HCT116 (cell line): ENCODE results near the gene TNNI3. TPM values are rescaled to one million over a fixed set of nuclear protein-coding genes. Genes with fewer than 3 reads are reported as not detected.

Source experiments
- ATAC-seq: fragments of 200-7000 bp; cut with Tn5 transposase; 2 replicates; pipeline ENCODE4 v1.9.1; 2020; ENCODE audit warnings: mild to moderate bottlenecking, moderate library complexity
- BruUV-seq: library from RNA; stranded (reverse); fragments of 400-500 nt; replicated peaks from 2 replicates; lab custom pipeline; 2021; lab: Mats Ljungman, UMichigan
- CTCF ChIA-PET: fragments of 300-600 bp; sonication (Branson Sonifier 250); formaldehyde crosslinking; loops from one replicate; lab custom pipeline; 2021; ENCODE audit warnings: antibody characterized with exemption; lab: Charles Lee
- POLR2A ChIA-PET: fragments of 300-600, 350-600 bp; sonication (Branson Sonifier 250); formaldehyde crosslinking; loops from one replicate; lab custom pipeline; 2021; ENCODE audit warnings: antibody characterized with exemption; lab: Charles Lee
- RAD21 ChIA-PET, 2 experiments: fragments of 300-600 bp; sonication (Branson Sonifier 250); formaldehyde crosslinking; loops; one replicate each; lab custom pipeline; 2023; ENCODE audit warnings: low total read pairs in 2 of 2; ENCODE audit not compliant: uncharacterized antibody in 2 of 2, unreplicated experiment in 2 of 2, low non-redundant PET in 1 of 2; lab: Charles Lee
- DNase-seq: peaks from one replicate; pipeline ENCODE4 v3.0.0-alpha.2; 2010; ENCODE audit warnings: low read depth, low spot score
- H2AFZ ChIP-seq: fragments of 200-600 bp; shearing (Covaris generic), sonication (generic); 2 replicates; pipeline ENCODE4 v1.6.1; 2017; ENCODE audit warnings: low read depth, mixed run types, mixed read lengths, antibody characterized with exemption, low read length; ENCODE audit not compliant: poor library complexity, severe bottlenecking
- H3K27ac ChIP-seq: 2 replicates; pipeline ENCODE4 v1.5.1; 2012; ENCODE audit warnings: low read depth, low read length
- H3K27me3 ChIP-seq: fragments of 200-600 bp; sonication (generic); 2 replicates; pipeline ENCODE4 v1.6.1; 2016; ENCODE audit warnings: mixed run types, low read length, mixed read lengths; ENCODE audit not compliant: insufficient read depth
- H3K36me3 ChIP-seq, 2 experiments: fragments of 200-500 bp in 1 of 2; fragments of 200-600 bp in 1 of 2; sonication (Bioruptor generic) in 1 of 2; sonication (generic) in 1 of 2; 2 replicates each; pipeline versions ENCODE4 v1.5.1 to v1.6.1; 2014 to 2016; ENCODE audit warnings: low read length in 2 of 2, inconsistent platforms in 1 of 2, mixed read lengths in 1 of 2, mixed run types in 1 of 2; ENCODE audit not compliant: insufficient read depth in 2 of 2, control insufficient read depth in 1 of 2
- H3K4me1 ChIP-seq, 2 experiments: fragments of 200-600 bp in 1 of 2; sonication (generic) in 1 of 2; 2 replicates each; pipeline versions ENCODE4 v1.5.1 to v1.6.1; 2012 to 2017; ENCODE audit warnings: low read length in 2 of 2, inconsistent platforms in 1 of 2, mild to moderate bottlenecking in 1 of 2, mixed read lengths in 1 of 2, mixed run types in 1 of 2, moderate library complexity in 1 of 2; ENCODE audit not compliant: insufficient read depth in 2 of 2, control insufficient read depth in 1 of 2
- H3K4me2 ChIP-seq: fragments of 200-600 bp; sonication (generic); 2 replicates; pipeline ENCODE4 v1.6.1; 2017; ENCODE audit warnings: mixed run types, low read length, mixed read lengths
- H3K4me3 ChIP-seq, 2 experiments: fragments of 200-600 bp in 1 of 2; sonication (generic) in 1 of 2; replicated peaks in 1 of 2; 2 replicates each; pipeline ENCODE4 v1.5.1; 2011 to 2016; ENCODE audit warnings: low read length in 2 of 2, control low read depth in 1 of 2, low read depth in 1 of 2, mild to moderate bottlenecking in 1 of 2, mixed read lengths in 1 of 2, mixed run types in 1 of 2
- H3K79me2 ChIP-seq: fragments of 200-600 bp; sonication (generic); 2 replicates; pipeline ENCODE4 v1.6.1; 2017; ENCODE audit warnings: mild to moderate bottlenecking, mixed run types, low read length, moderate library complexity, mixed read lengths; ENCODE audit not compliant: insufficient read depth
- H3K9ac ChIP-seq: fragments of 200-600 bp; sonication (generic); 2 replicates; pipeline ENCODE4 v1.6.1; 2016; ENCODE audit warnings: low read length, mixed read lengths
- H3K9me2 ChIP-seq: fragments of 200-600 bp; sonication (generic), shearing (Covaris generic); 2 replicates; pipeline ENCODE4 v1.6.1; 2017; ENCODE audit warnings: mixed run types, mild to moderate bottlenecking, moderate library complexity; ENCODE audit not compliant: insufficient read depth
- H3K9me3 ChIP-seq, 2 experiments: fragments of 200-500 bp in 1 of 2; fragments of 200-600 bp in 1 of 2; sonication (Bioruptor generic) in 1 of 2; sonication (generic) in 1 of 2; 2 replicates each; pipeline ENCODE4 v1.6.1; 2014 to 2017; ENCODE audit warnings: low read length in 2 of 2, mixed read lengths in 2 of 2, inconsistent platforms in 1 of 2, low read depth in 1 of 2, mild to moderate bottlenecking in 1 of 2, mixed run types in 1 of 2, moderate library complexity in 1 of 2; ENCODE audit not compliant: control insufficient read depth in 1 of 2, insufficient read depth in 1 of 2
- H4K20me1 ChIP-seq: fragments of 200-600 bp; sonication (generic), shearing (Covaris generic); 2 replicates; pipeline ENCODE4 v1.6.1; 2017; ENCODE audit warnings: mixed run types, mild to moderate bottlenecking, moderate library complexity; ENCODE audit not compliant: insufficient read depth
- EZH2 ChIP-seq: fragments of 200-600 bp; sonication (generic); IDR thresholded peaks from 2 replicates; pipeline ENCODE4 v1.6.1; 2017; ENCODE audit warnings: antibody characterized with exemption, mixed run types
- EZH2phosphoT487 ChIP-seq: fragments of 200-600 bp; IDR thresholded peaks from 2 replicates; pipeline ENCODE4 v1.6.1; 2018; ENCODE audit warnings: antibody characterized with exemption, borderline replicate concordance
- JUND ChIP-seq: IDR thresholded peaks from 2 replicates; pipeline ENCODE4 v1.6.1; 2012
- MAX ChIP-seq: IDR thresholded peaks from 2 replicates; pipeline ENCODE4 v1.6.1; 2012
- POLR2A ChIP-seq: IDR thresholded peaks from 2 replicates; pipeline ENCODE4 v1.7.0; 2011; ENCODE audit warnings: borderline replicate concordance; ENCODE audit not compliant: insufficient read depth, insufficient read length; ENCODE audit errors: extremely low read depth
- POLR2AphosphoS5 ChIP-seq: IDR thresholded peaks from 2 replicates; pipeline ENCODE4 v1.6.1; 2011; ENCODE audit warnings: mild to moderate bottlenecking, low read depth, low read length, moderate library complexity
- RAD21 ChIP-seq: IDR thresholded peaks from 2 replicates; pipeline ENCODE4 v1.6.1; 2012; ENCODE audit warnings: low read depth, mild to moderate bottlenecking
- SIN3A ChIP-seq: IDR thresholded peaks from 2 replicates; pipeline ENCODE4 v1.6.1; 2012; ENCODE audit warnings: low read depth
- YY1 ChIP-seq: IDR thresholded peaks from 2 replicates; pipeline ENCODE4 v1.6.1; 2011; ENCODE audit warnings: low read length, low read depth, moderate library complexity, mild to moderate bottlenecking; ENCODE audit not compliant: insufficient replicate concordance; ENCODE audit errors: extremely low read depth
- ZFX ChIP-seq: fragments of 450-650 bp; IDR thresholded peaks from 2 replicates; pipeline ENCODE4 v1.6.1; 2017
- ZNF274 ChIP-seq: fragments of 200-500 bp; sonication (Bioruptor generic); IDR thresholded peaks from 2 replicates; pipeline ENCODE4 v1.6.1; 2014; ENCODE audit warnings: mild to moderate bottlenecking, low read depth, low read length, inconsistent platforms
- intact Hi-C: fragments of 100-400 bp; cut with micrococcal nuclease; formaldehyde crosslinking; loops from 2 replicates; pipeline ENCODE4 v1.10.0; 2022
- total RNA-seq: library from RNA; stranded (reverse); gene quantifications from one replicate; pipeline ENCODE4 v1.2.1, GENCODE V29; 2021; ENCODE audit not compliant: unreplicated experiment
- TF ChIP-seq, protein P1 (sequence below): IDR thresholded peaks from 2 replicates; pipeline ENCODE4 v1.6.1; 2012; ENCODE audit warnings: low read depth
- TF ChIP-seq, protein P2 (sequence below): IDR thresholded peaks from 2 replicates; pipeline ENCODE4 v1.6.1; 2012

Gene TNNI3
- total RNA-seq, 1 experiment from 2014 or later, result 42.1 TPM

- Histone ChIP-seq H3K27ac (no peak overlapping the region), H3K4me2 (no peak overlapping the region), H3K4me3 (no peak overlapping the region), H3K9ac (no peak overlapping the region), H3K9me3 (no peaks in the 10 kb centered on the region), H3K79me2 (peaks cover 12% of the 10 kb centered on the region), H4K20me1 (no peaks in the 10 kb centered on the region), H3K36me3 (no peaks in the 10 kb centered on the region), H3K9me2 (no peaks in the 10 kb centered on the region), H3K27me3 (no peaks in the 10 kb centered on the region), H2AFZ (no peak overlapping the region), H3K4me1 (peaks cover 16 to 56% of the 10 kb centered on the region in 2 experiments)
- ChIA-PET RAD21 (no interaction called here), POLR2A (interaction anchor here (2.9 kb wide), 1 partner anchor 15 kb away, joined by 24 read pairs; no protein-coding TSS in a partner anchor), CTCF (interaction anchor here (3.0 kb wide), 1 partner anchor 21 kb away, joined by 21 read pairs; no protein-coding TSS in a partner anchor)
- intact Hi-C loops, result no loop called here
- no peak for TF ChIP-seq EZH2
- no peak for TF ChIP-seq POLR2A
- TF ChIP-seq SIN3A, result no peak
- TF ChIP-seq POLR2AphosphoS5, result no peak
- TF ChIP-seq YY1, result no peak
- TF ChIP-seq, protein P1, sequence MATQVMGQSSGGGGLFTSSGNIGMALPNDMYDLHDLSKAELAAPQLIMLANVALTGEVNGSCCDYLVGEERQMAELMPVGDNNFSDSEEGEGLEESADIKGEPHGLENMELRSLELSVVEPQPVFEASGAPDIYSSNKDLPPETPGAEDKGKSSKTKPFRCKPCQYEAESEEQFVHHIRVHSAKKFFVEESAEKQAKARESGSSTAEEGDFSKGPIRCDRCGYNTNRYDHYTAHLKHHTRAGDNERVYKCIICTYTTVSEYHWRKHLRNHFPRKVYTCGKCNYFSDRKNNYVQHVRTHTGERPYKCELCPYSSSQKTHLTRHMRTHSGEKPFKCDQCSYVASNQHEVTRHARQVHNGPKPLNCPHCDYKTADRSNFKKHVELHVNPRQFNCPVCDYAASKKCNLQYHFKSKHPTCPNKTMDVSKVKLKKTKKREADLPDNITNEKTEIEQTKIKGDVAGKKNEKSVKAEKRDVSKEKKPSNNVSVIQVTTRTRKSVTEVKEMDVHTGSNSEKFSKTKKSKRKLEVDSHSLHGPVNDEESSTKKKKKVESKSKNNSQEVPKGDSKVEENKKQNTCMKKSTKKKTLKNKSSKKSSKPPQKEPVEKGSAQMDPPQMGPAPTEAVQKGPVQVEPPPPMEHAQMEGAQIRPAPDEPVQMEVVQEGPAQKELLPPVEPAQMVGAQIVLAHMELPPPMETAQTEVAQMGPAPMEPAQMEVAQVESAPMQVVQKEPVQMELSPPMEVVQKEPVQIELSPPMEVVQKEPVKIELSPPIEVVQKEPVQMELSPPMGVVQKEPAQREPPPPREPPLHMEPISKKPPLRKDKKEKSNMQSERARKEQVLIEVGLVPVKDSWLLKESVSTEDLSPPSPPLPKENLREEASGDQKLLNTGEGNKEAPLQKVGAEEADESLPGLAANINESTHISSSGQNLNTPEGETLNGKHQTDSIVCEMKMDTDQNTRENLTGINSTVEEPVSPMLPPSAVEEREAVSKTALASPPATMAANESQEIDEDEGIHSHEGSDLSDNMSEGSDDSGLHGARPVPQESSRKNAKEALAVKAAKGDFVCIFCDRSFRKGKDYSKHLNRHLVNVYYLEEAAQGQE, result no peak
- no peak for TF ChIP-seq MAX
- no peak for TF ChIP-seq RAD21
- TF ChIP-seq, protein P2, sequence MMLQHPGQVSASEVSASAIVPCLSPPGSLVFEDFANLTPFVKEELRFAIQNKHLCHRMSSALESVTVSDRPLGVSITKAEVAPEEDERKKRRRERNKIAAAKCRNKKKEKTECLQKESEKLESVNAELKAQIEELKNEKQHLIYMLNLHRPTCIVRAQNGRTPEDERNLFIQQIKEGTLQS, result no peak
- no peak for TF ChIP-seq ZNF274
- no peak for TF ChIP-seq EZH2phosphoT487
- TF ChIP-seq JUND, result no peak
- no peak for TF ChIP-seq ZFX
- DNase-seq (no peak), ATAC-seq (no peak)
- BruUV-seq, result no TSS peak
Measured at GRCh38 chr19:55161571-55162322, 4.2 kb upstream of the TNNI3 start.
